Activated T-helper 2 cell treated with anti-CD3 and anti-CD28 coated beads, Interferon-gamma antibody, Interleukin-2, Interleukin-4, amounts not matched to agents 10 μg/mL and 5 μg/mL and 100 μg/mL, durations not matched to agents 14 hours and 24 hours and 36 hours (primary cell): ENCODE data around the gene APOL6. TPM values are rescaled to one million over a fixed set of nuclear protein-coding genes. Genes with fewer than 3 reads are reported as not detected.

Experiments used
- DNase-seq: peaks from one replicate; pipeline ENCODE4 v3.0.0; 2021; ENCODE audit warnings: low spot score
- H3K27ac Mint-ChIP-seq: one replicate; pipeline ENCODE4 v1.8.0; 2021; ENCODE audit warnings: mixed read lengths
- H3K27me3 Mint-ChIP-seq: one replicate; pipeline ENCODE4 v1.8.0; 2021; ENCODE audit warnings: low read depth, mixed read lengths
- H3K36me3 Mint-ChIP-seq: one replicate; pipeline ENCODE4 v1.8.0; 2021; ENCODE audit warnings: low read depth, mixed read lengths
- H3K4me1 Mint-ChIP-seq: one replicate; pipeline ENCODE4 v1.8.0; 2021; ENCODE audit warnings: low read depth, mixed read lengths
- H3K4me3 Mint-ChIP-seq: one replicate; pipeline ENCODE4 v1.8.0; 2021; ENCODE audit warnings: low read depth, mild to moderate bottlenecking, moderate library complexity, mixed read lengths
- H3K9me3 Mint-ChIP-seq: one replicate; pipeline ENCODE4 v1.8.0; 2021; ENCODE audit warnings: mixed read lengths
- intact Hi-C: fragments of 100-400 bp; cut with micrococcal nuclease; formaldehyde crosslinking; loops from one replicate; pipeline ENCODE4 v1.15.1; 2023
- total RNA-seq: library from RNA; stranded (reverse); gene quantifications from 2 replicates; pipeline ENCODE4 v1.2.3, GENCODE V29; 2022

The APOL6 gene
- total RNA-seq, 1 donor from 2014 or later = 21.9 TPM

DNA sequence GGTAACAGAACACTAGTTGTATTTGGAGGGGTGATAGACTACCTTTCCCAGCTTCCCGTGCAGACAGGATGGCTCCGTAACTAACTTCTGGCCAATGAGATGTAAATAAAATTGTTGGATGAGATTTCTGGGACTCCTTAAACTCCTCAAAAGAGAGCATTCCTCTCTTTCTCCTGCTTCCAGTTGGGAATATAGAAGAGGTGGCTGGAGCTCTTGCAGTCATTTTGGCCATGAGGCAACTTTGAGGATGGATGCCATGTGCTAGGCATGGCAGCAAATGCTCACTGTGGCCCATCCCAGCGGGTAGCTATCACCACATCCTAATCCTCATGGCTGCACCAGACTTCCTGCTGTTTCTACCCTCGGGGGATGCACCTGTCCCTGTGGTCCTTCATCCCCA lies 38.5 kb upstream of the APOL6 start:
- H3K4me1 Mint-ChIP-seq = peaks cover 32% of the 10 kb centered on the region
- H3K27ac Mint-ChIP-seq = no peak overlapping the region
- no peak for DNase-seq
- no peaks in the 10 kb centered on the region for H3K36me3 Mint-ChIP-seq
- no peaks in the 10 kb centered on the region for H3K9me3 Mint-ChIP-seq
- H3K4me3 Mint-ChIP-seq = no peak overlapping the region
- peaks cover 14% of the 10 kb centered on the region for H3K27me3 Mint-ChIP-seq
- intact Hi-C loops = no loop called here

DNA sequence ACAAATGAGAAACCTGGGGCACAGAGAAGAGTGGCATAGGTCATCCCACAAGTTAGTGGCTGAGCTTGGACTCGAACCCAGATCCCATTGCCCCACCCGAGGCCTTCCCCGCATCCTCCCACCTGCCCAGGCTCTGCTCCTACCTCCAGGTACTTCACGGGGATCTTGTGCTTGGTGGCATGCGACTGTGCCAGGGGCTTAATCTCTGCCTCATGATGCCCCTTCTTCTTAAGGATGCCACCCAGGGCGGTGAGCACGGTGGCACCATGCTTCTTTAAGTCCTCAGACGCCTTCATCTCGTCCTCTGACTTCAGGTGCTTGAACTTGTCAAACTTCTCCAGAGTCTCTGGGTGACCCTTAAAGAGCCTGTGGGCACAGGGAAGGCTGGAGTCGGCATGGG lies 37.5 kb upstream of the APOL6 start:
- Mint-ChIP-seq H3K27me3 (peaks cover 14% of the 10 kb centered on the region), H3K4me1 (peaks cover 28% of the 10 kb centered on the region), H3K27ac (no peak overlapping the region), H3K4me3 (no peak overlapping the region), H3K9me3 (no peaks in the 10 kb centered on the region), H3K36me3 (no peaks in the 10 kb centered on the region)
- intact Hi-C loops = no loop called here
- no peak for DNase-seq

DNA sequence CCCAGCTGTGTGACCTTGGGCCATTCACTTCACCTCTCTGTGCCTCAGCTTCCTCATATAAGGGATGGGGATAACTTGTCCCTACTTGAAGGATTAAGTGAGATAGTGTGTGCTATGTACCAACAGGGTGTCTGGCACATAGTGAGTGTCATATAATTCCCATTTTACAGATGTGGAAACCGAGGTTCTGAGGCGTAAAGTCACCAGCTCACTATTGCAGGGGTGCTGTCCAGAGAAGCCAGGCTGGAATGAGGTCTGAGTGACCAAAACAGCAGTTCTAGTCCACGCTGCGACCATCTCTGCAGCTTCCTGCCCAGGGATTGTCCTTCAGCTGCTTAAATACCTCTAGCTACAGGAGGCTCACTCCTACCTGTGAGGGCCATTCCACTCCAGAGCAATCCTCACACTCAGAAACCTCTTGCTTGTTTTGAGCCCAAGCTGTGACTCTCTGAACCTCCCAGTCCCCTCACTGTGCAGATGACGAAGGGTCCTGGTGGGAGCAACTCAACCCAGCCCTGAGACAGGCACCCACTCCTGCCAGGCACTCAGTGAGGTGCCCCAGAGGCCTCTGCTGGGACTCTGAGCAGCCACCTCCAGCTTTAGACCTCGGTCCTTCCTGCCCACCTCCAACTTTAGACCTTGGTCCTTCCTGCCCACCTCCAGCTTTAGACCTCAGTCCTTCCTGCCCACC lies 36.9 kb upstream of the APOL6 start:
- intact Hi-C loops = no loop called here
- H3K36me3 Mint-ChIP-seq = no peaks in the 10 kb centered on the region
- no peak for DNase-seq
- no peaks in the 10 kb centered on the region for H3K9me3 Mint-ChIP-seq
- H3K4me1 Mint-ChIP-seq = peaks cover 31% of the 10 kb centered on the region
- H3K4me3 Mint-ChIP-seq = no peak overlapping the region
- H3K27ac Mint-ChIP-seq = no peak overlapping the region
- peaks cover 14% of the 10 kb centered on the region for H3K27me3 Mint-ChIP-seq

- no peaks in the 10 kb centered on the region for H3K36me3 Mint-ChIP-seq
- peaks cover 14% of the 10 kb centered on the region for H3K27me3 Mint-ChIP-seq
- no peak overlapping the region for H3K27ac Mint-ChIP-seq
- H3K4me1 Mint-ChIP-seq = peaks cover 33% of the 10 kb centered on the region
- DNase-seq = no peak
- H3K4me3 Mint-ChIP-seq = no peak overlapping the region
- H3K9me3 Mint-ChIP-seq = no peaks in the 10 kb centered on the region
- intact Hi-C loops = loop anchor here (1.0 kb wide), 1 partner anchor 8 kb away; no protein-coding TSS in a partner anchor
Measured at GRCh38 chr22:35611891-35612576, 36.2 kb upstream of the APOL6 start.

DNA sequence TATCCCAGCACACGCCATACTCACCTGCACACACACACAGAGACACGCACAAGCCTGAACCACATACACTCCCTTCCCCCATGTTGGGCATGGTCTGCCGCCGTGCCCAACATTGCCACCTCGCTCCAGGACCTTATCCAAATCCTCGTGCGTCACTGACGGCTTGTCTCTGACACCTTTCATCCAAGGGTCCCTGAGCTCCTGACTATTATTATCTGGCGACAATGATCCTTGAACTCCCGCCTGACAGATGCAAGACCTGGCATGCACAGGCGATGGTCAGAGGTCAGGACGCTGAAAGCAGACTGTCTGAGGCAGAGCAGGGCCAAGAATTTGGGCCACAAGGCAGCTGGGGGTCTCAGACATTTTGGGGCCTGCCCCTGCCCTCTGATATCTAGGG lies 35.3 kb upstream of the APOL6 start:
- Mint-ChIP-seq H3K27ac (no peak overlapping the region), H3K36me3 (no peaks in the 10 kb centered on the region), H3K27me3 (peaks cover 12% of the 10 kb centered on the region), H3K4me1 (peaks cover 33% of the 10 kb centered on the region), H3K9me3 (no peaks in the 10 kb centered on the region), H3K4me3 (no peak overlapping the region)
- no peak for DNase-seq
- intact Hi-C loops = loop anchor here (1.0 kb wide), 1 partner anchor 9 kb away; no protein-coding TSS in a partner anchor

- H3K9me3 Mint-ChIP-seq = no peaks in the 10 kb centered on the region
- H3K27ac Mint-ChIP-seq = no peak overlapping the region
- no peak overlapping the region for H3K4me3 Mint-ChIP-seq
- no peaks in the 10 kb centered on the region for H3K36me3 Mint-ChIP-seq
- DNase-seq = no peak
- H3K27me3 Mint-ChIP-seq = peaks cover 4% of the 10 kb centered on the region
- intact Hi-C loops = no loop called here
- peaks cover 33% of the 10 kb centered on the region for H3K4me1 Mint-ChIP-seq
Measured at GRCh38 chr22:35614404-35614803, 33.8 kb upstream of the APOL6 start.

DNA sequence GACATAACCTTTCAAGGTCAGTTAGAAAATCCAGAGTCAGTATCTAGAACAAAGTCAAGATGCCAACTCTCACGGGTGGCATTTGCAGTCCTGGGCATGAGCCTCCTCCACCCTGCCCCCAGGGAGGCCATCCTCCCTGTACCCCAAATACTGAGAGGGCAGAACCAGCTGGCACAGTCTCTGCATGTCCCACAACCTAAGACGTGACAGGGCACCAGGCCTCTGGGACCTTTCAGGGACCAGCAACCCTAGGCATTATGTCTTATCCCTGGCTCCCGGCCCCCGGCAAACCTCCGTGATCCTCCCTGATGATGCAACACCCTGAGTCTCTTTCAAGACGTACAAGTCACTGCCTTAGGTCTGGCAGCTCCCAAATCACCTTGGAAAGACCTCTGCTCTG lies 33.1 kb upstream of the APOL6 start:
- Mint-ChIP-seq H3K36me3 (no peaks in the 10 kb centered on the region), H3K27me3 (peaks cover 4% of the 10 kb centered on the region), H3K4me1 (peaks cover 33% of the 10 kb centered on the region), H3K9me3 (no peaks in the 10 kb centered on the region), H3K27ac (no peak overlapping the region), H3K4me3 (no peak overlapping the region)
- intact Hi-C loops = no loop called here
- DNase-seq = no peak

DNA sequence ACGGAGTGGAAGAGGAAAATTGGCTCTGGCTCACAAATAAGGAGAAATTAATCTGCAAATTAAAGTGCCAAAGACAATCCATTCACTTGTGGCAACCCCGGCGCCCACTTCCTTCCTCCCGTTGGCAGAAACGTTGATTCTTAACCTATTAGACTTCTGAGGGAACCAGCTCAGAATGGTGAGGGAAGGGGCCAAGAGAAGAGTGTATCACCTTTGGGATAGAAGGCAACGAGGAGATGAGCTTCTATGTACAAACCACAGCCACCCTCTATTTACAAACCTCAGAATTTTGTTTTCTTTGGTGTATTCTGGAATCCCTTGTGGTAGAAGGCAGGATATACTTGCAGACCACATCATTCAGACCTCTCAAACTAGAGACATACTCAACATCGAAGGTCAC lies 32.2 kb upstream of the APOL6 start:
- H3K36me3 Mint-ChIP-seq = no peaks in the 10 kb centered on the region
- H3K4me3 Mint-ChIP-seq = no peak overlapping the region
- peaks cover 29% of the 10 kb centered on the region for H3K4me1 Mint-ChIP-seq
- H3K27me3 Mint-ChIP-seq = peaks cover 4% of the 10 kb centered on the region
- H3K27ac Mint-ChIP-seq = no peak overlapping the region
- H3K9me3 Mint-ChIP-seq = no peaks in the 10 kb centered on the region
- intact Hi-C loops = no loop called here
- DNase-seq = no peak

GRCh38 chr22:35617137-35617755 lies 31.0 kb upstream of the APOL6 start, which contains the start of gene MB:
Gene MB, minus strand, starts transcription at chr22:35617329. Its CDS starts 72 bp downstream, at chr22:35617257.
- no peaks in the 10 kb centered on the region for H3K9me3 Mint-ChIP-seq
- H3K27ac Mint-ChIP-seq = no peak within 1 kb of the TSS
- no peaks in the 10 kb centered on the region for H3K36me3 Mint-ChIP-seq
- peaks cover 4% of the 10 kb centered on the region for H3K27me3 Mint-ChIP-seq
- DNase-seq = no peak
- no peak within 1 kb of the TSS for H3K4me3 Mint-ChIP-seq
- peaks cover 17% of the 10 kb centered on the region for H3K4me1 Mint-ChIP-seq
- intact Hi-C loops = no loop called here

DNA sequence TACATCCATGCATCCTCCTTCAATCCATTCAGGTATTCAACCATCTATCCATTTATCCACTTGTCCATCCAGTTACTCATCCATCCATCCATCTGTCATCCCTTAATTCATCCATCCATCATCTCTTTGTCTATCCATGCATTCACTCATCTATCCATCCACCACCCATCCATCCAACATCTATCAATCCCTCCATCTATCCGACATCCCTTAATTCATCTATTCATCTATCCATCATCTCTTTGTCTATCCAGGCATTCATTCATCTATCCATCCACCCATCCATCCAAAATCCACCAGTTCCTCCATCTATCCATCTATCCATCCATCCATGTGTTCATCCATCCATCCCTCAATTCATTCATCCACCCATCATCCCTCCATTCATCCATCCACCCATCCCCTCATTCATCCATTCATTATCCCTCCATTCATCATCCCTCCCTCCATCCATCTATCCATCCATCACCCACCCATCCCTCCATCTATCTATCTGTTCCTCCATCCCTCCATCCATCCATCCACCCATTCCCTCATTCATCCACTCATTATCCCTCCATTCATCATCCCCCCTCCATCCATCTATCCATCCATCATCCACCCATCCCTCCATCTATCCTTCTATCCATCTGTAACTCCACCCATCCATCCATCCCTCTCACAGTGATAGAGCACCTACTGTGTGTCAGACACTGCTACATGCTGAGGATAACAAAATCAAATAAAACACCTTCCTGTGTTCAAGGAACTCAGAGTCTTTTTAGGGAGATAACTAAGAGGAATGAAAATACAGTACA lies 29.6 kb upstream of the APOL6 start:
- H3K4me3 Mint-ChIP-seq = no peak overlapping the region
- no peak overlapping the region for H3K27ac Mint-ChIP-seq

GRCh38 chr22:35619336-35620094 lies 28.7 kb upstream of the APOL6 start:
- peaks cover 5% of the 10 kb centered on the region for H3K27me3 Mint-ChIP-seq
- no peaks in the 10 kb centered on the region for H3K36me3 Mint-ChIP-seq
- no peak overlapping the region for H3K27ac Mint-ChIP-seq
- intact Hi-C loops = no loop called here
- H3K4me1 Mint-ChIP-seq = peaks cover 17% of the 10 kb centered on the region
- H3K4me3 Mint-ChIP-seq = no peak overlapping the region
- DNase-seq = no peak
- H3K9me3 Mint-ChIP-seq = no peaks in the 10 kb centered on the region

More for the DNA sequence above, 29.6 kb upstream of the APOL6 start:
- DNase-seq = no peak
- no peaks in the 10 kb centered on the region for H3K36me3 Mint-ChIP-seq
- peaks cover 4% of the 10 kb centered on the region for H3K27me3 Mint-ChIP-seq
- intact Hi-C loops = no loop called here
- H3K9me3 Mint-ChIP-seq = no peaks in the 10 kb centered on the region
- peaks cover 17% of the 10 kb centered on the region for H3K4me1 Mint-ChIP-seq

GRCh38 chr22:35620624-35621251 lies 27.5 kb upstream of the APOL6 start:
- Mint-ChIP-seq H3K4me3 (no peak overlapping the region), H3K36me3 (no peaks in the 10 kb centered on the region), H3K27me3 (peaks cover 11% of the 10 kb centered on the region), H3K9me3 (no peaks in the 10 kb centered on the region), H3K27ac (no peak overlapping the region), H3K4me1 (peaks cover 13% of the 10 kb centered on the region)
- intact Hi-C loops = no loop called here
- DNase-seq = no peak
